Activated CD4-positive, alpha-beta T cell treated with anti-CD3 and anti-CD28 coated beads, Interleukin-2, amount 50 U/mL, for 4 hours (primary cell): ENCODE measurements around the gene B4GALNT4.
A peak's percentile ranks its signal among the peaks of the same experiment; 100 is the strongest.
"Not testable (repeated sequence)": the region's sequence is repeated elsewhere in the genome, so short reads cannot be mapped to it uniquely, and the experiment has no call there.

Experiments used
- DNase-seq, 2 experiments: peaks; one replicate each; pipeline ENCODE4 v3.0.0-alpha.2; 2020

B4GALNT4 gene

DNA sequence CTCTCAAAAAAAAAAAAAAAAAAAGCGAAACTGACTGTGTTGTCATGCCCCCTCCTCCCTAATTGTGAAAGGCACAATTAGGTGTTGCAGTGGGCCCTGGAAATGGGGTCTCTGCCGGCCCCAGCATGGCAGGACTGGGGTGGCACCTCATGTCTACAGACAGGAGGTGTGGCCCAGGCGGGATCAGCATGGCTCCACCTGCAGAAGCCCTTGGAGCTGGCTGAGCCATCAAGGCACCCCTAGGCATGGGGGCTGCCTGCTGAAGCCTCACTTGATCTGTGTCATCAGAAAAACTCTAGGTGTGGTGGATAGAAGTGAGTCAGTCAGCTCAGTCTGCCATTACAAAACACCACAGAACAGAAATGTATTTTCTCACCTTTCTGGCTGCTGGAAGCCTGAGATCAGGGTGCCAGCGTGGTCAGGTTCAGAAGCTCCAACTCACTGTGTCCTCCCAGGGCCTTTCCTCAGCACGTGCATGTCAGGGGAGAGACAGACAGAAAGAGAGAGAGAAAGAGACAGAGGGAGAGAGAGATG, 10.1 kb upstream of the B4GALNT4 start:
- DNase-seq = no peak

GRCh38 chr11:360326-361280, 8.7 kb upstream of the B4GALNT4 start:
- DNase-seq = no peak

GRCh38 chr11:362642-363442, 6.5 kb upstream of the B4GALNT4 start:
- no peak for DNase-seq

- DNase-seq = not testable (repeated sequence)
Measured at GRCh38 chr11:363443-363805, 5.9 kb upstream of the B4GALNT4 start.

DNA sequence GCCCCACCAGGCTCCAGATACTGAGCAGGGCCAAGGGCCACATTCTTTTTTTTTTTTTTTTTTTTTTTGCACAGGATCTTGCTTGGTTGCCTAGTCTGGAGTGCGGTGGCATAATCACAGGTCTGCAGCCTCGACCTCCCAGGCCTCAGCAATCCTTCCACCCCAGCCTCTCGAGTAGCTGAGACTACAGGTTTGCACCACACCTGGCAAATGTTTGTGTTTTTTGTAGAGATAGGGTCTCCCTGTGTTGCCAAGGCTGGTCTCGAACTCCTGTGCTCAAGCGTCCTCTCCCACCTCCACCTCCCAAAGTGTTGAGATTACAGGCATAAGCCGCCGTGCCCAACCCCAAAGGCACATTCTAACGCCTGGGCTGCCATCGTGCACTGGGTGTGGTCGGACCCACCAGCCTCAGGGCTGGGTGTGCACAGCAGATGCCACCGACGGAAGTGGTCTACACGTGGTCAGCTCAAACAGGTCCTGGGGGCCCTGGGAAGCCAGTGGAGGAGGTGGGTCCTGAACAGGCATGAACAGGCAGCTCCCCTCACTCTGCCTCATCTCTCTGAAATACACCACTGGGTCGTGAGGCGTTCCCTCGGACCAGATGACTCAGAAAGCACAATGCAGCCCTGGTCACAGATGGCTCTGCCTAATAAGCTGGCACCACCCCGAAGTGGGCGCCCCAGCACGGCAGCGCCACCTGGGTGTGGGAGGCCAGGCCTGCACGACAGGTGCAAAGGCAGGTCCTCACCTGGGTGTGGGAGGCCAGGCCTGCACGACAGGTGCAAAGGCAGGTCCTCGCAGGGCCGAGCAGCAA, 5.1 kb upstream of the B4GALNT4 start:
- peak; percentile 63 to 66 for DNase-seq

DNA sequence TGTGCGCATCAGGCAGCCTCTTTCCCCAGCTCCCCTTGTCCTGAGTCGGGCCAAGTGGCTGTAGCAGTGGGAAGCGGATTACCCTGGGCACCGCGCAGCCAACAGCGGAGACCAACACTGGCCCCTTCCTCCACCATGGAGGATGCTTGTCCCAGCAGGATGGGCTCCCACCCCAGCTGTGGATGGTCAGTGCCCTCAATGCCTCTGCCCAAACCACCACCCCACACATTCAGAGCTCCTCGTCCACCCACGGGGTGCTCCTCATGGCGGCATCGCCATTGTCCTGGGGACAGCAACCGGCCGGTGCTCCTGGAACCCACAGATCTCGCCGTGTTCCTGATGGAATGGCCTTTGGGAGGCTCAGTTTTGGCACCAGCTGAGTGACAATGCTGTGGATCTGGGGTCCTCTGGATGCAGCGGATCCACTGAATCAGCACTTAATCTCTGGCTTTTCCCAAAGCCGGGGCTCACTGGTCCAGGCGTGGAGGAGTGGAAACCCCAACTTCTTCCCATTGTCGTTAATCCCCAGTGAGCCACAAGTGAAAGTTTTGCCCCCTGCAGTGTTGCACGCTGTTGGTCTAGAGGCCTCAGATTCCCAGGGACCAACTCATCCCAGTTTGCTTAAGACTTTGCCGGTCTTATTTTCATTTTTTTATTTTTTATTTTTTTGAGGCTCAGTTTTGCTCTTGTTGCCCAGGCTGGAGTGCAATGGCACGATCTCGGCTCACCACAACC, 4.1 kb upstream of the B4GALNT4 start:
- DNase-seq = no peak

DNA sequence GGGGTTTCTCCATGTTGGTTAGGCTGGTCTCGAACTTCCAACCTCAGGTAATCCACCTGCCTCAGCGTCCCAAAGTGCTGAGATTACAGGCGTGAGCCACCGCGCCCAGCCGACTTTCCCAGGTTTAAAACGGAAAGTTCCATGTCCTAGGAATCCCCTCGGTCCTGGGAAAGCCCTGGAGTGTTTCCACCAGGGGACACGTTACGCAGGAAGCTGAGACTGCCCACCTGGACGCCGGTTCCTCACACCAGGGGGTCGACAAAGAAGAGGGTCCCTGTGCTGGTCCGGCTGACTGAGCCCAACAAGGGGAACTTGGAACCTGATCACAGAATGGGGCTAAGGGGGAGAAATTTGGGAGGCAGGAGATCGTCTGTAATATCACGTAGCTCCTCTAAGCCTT, 3.5 kb upstream of the B4GALNT4 start:
- DNase-seq = no peak

- DNase-seq = no peak
Measured at GRCh38 chr11:367956-368413, 1.3 kb upstream of the B4GALNT4 start.

GRCh38 chr11:368414-369335, 624 bp upstream of the B4GALNT4 start:
- DNase-seq = no peak

DNA sequence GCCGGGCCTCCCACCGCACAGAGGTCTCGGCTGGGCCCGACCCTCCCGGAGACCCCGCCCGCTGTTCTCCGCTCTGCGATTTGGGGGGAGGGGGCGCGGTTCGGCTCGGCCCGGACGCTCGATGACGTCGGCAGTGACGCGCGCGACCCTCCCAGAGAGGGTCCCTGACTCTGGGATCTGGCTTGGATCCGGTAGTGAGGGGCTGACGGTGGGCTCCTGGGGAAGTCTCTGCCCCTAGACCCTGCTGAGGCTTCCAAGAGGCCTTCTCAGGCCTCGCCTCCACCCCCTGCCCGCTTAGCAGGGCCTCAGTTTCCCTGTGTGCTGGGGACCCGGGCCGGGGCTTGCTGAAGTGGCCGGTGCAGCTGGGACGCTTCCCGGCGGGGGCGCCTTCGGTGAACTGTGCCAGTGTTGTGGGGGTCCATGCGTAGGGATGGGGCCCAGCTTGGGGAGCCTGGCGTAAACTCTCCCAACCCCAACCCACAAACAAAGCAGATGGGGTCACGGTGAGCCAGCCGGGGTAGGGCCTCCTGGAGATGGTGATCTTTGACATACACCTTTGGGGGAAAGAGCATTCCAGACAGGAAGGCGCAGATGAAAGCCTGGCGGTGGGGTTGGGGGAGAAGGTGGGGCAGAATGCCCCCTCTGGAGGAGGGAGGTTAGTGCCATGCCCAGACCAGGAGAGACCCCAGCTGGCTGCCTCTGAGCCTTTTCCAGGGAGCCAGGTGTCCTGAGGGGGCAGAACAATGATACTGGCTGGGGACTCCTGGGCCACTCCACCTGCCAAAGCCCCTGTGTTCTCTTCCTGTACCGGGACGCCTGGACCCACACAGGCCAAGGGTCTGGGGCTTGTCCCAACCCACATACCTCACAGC, 1.0 kb downstream of the B4GALNT4 start:
- no peak for DNase-seq

- no peak for DNase-seq
Measured at GRCh38 chr11:371051-371450, 1.8 kb downstream of the B4GALNT4 start.

- DNase-seq = no peak
Measured at GRCh38 chr11:371716-372590, 2.7 kb downstream of the B4GALNT4 start.

DNA sequence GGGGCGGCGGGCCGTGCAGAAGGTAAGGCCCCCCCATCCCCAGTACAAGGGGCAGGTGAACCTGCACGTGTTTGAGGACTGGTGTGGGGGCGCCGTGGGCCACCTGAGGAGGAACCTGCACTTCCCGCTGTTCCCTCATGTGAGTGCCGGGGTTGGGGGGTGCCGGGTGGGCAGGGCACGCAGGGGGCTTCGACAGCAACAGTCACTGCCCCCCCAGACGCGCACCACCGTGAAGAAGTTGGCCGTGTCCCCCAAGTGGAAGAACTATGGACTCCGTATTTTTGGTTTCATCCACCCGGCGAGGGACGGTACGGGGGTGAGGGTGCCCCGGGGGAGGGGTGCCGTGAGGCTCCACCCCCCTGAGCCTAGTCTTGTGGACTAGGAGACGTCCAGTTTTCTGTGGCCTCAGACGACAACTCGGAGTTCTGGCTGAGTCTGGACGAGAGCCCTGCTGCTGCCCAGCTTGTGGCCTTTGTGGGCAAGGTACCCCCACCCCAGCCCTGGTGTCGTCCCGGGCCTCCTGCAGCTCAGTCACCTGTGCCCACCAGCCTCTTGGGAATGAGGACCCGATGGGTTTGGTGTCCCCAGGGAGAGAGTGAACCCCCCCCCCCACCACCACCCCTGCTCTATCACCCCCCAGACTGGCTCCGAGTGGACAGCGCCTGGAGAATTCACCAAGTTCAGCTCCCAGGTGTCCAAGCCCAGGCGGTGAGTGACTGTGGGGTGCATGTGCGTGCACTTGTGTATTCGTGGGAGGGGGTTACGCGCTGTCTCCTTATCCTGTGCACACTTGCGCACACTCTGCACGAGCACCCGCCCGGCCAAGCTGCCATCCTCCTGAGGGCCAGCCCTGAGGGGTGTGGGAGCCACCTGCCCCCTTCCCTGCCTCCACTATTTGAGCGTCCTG, 3.8 kb downstream of the B4GALNT4 start:
- no peak for DNase-seq

- no peak for DNase-seq
Measured at GRCh38 chr11:373716-374551, 4.6 kb downstream of the B4GALNT4 start.

DNA sequence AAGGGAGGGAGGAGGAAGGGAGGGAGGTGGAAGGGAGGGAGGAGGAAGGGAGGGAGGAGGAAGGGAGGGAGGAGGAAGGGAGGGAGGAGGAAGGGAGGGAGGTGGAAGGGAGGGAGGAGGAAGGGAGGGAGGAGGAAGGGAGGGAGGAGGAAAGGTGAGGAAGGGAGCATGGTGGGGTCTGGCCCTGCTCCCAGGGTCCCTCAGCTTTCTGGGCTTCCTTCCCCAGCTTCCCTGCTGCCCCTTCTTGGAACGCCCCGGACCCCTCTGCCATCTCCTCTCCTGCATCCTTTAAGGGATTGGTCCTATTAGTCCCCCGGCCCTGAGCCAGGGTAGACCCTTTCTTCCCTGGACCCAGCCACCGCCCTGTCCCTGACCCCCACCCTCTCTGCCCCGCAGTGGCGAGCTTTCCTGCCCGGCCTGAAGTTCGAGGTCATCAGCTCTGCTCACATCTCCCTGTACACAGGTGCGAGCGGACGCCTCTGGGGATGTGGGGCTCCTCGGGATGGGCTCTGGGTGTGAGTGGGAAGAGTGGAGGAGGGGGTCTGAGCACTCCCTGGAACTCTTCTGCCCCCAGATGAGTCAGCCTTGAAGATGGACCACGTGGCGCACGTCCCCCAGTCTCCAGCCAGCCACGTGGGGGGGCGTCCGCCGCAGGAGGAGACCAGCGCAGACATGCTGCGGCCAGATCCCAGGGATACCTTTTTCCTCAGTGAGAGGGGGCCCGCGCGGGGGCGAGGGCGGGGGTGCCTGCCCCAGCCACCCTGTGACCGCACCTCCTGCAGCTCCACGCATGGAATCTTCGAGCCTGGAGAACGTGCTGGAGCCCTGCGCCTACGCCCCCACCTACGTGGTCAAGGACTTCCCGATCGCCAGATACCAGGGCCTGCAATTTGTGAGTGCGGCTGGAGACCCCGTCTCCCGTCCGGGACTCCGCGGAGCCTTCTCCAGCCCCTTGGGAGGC, 6.0 kb downstream of the B4GALNT4 start:
- DNase-seq = no peak
